CD4-positive, alpha-beta T cell (primary cell): ENCODE results near the gene PRKACG. TPM values are rescaled to one million over a fixed set of nuclear protein-coding genes. Genes with fewer than 3 reads are reported as not detected.

Source experiments
- ATAC-seq: fragments of 200-7000 bp; cut with Tn5 transposase; one replicate; pipeline ENCODE4 v1.10.0; 2022; ENCODE audit warnings: mild to moderate bottlenecking; ENCODE audit not compliant: poor library complexity
- CTCF ChIA-PET: fragments of 350-600 bp; sonication (Branson Sonifier 250); formaldehyde crosslinking; loops from one replicate; lab custom pipeline; 2021; ENCODE audit warnings: antibody characterized with exemption, inconsistent platforms; lab: Charles Lee
- POLR2A ChIA-PET: fragments of 350-600 bp; sonication (Branson Sonifier 250); formaldehyde crosslinking; loops from one replicate; lab custom pipeline; 2021; ENCODE audit warnings: antibody characterized with exemption, inconsistent platforms; lab: Charles Lee
- DNase-seq, 14 experiments: peaks; one replicate each; pipeline ENCODE4 v3.0.0-alpha.2; 2013 to 2020; ENCODE audit warnings: mixed read lengths in 2 of 14
- H3K27ac ChIP-seq, 2 donors: one replicate each; pipeline versions ENCODE4 v1.5.1 to v1.7.0; 2013; ENCODE audit warnings: low read length in 2 of 2, low read depth in 1 of 2, mild to moderate bottlenecking in 1 of 2
- H3K27me3 ChIP-seq, 2 experiments: 1 replicate in 1 of 2; 2 replicates in 1 of 2; pipeline versions ENCODE4 v1.6.1 to v1.7.0; 2013; ENCODE audit warnings: low read length in 2 of 2, control low read depth in 1 of 2, mild to moderate bottlenecking in 1 of 2, moderate library complexity in 1 of 2; ENCODE audit not compliant: insufficient read depth in 2 of 2, control insufficient read depth in 1 of 2
- H3K36me3 ChIP-seq: one replicate; pipeline ENCODE4 v1.6.1; 2013; ENCODE audit warnings: low read length, control low read depth; ENCODE audit not compliant: insufficient read depth
- H3K4me1 ChIP-seq: one replicate; pipeline ENCODE4 v1.6.1; 2013; ENCODE audit warnings: low read length, control low read depth; ENCODE audit not compliant: insufficient read depth
- H3K4me3 ChIP-seq: one replicate; pipeline ENCODE4 v1.5.1; 2013; ENCODE audit warnings: mild to moderate bottlenecking, low read length, moderate library complexity
- H3K9me3 ChIP-seq, 2 experiments: 1 replicate in 1 of 2; 2 replicates in 1 of 2; pipeline versions ENCODE4 v1.6.1 to v1.7.0; 2013; ENCODE audit warnings: low read length in 2 of 2, mild to moderate bottlenecking in 2 of 2, control low read depth in 1 of 2, moderate library complexity in 1 of 2; ENCODE audit not compliant: control insufficient read depth in 1 of 2, insufficient read depth in 1 of 2
- H3K27ac Mint-ChIP-seq: one replicate; pipeline ENCODE4 v1.8.0; 2020; ENCODE audit warnings: mixed read lengths
- H3K27me3 Mint-ChIP-seq: one replicate; pipeline ENCODE4 v1.8.0; 2021; ENCODE audit warnings: mixed read lengths
- H3K36me3 Mint-ChIP-seq: one replicate; pipeline ENCODE4 v1.8.0; 2021; ENCODE audit warnings: low read depth, mixed read lengths
- H3K4me1 Mint-ChIP-seq: one replicate; pipeline ENCODE4 v1.8.0; 2021; ENCODE audit warnings: low read depth, mixed read lengths
- H3K4me3 Mint-ChIP-seq: one replicate; pipeline ENCODE4 v1.8.0; 2020; ENCODE audit warnings: mild to moderate bottlenecking, mixed read lengths
- H3K9me3 Mint-ChIP-seq: one replicate; pipeline ENCODE4 v1.8.0; 2020; ENCODE audit warnings: mixed read lengths
- intact Hi-C, 2 experiments: fragments of 100-400 bp; cut with DNase I in 1 of 2; cut with micrococcal nuclease in 1 of 2; formaldehyde crosslinking; loops; one replicate each; pipeline versions ENCODE4 v1.15.1 to v1.9.0; 2023 to 2025; cut with DNase I, micrococcal nuclease
- polyA plus RNA-seq, 2 donors: library from polyadenylated mRNA; unstranded; fragments of 120-200 nt; gene quantifications; one replicate each; pipeline ENCODE4 v1.2.1, GENCODE V29; 2013
- total RNA-seq, 174 experiments: library from RNA in 2 of 174; stranded (reverse) in 2 of 174; gene quantifications; one replicate each; pipeline ENCODE4 v1.2.3 and lab custom pipeline; 2021 to 2026
- TF ChIP-seq, protein P1 (sequence below): fragments of 200-600 bp; IDR thresholded peaks from one replicate; pipeline ENCODE4 v1.8.0; 2022; ENCODE audit warnings: antibody characterized with exemption, mild to moderate bottlenecking

PRKACG gene
- total RNA-seq: not detected
- not detected for polyA plus RNA-seq (2013, experiment 1 of 2)
- polyA plus RNA-seq (2013, experiment 2 of 2): not detected
- total RNA-seq (lab: John Stamatoyannopoulos, UW): 0 to 0.06 (median 0) reads per million in 172 experiments

GRCh38 chr9:69014013-69014412 lies at the start of gene PRKACG:
TSS of gene PRKACG (minus strand) at chr9:69014113. CDS start at chr9:69014092, 21 bp downstream.
- intact Hi-C loops: no loop called here
- no peaks in the 10 kb centered on the region for H3K36me3 ChIP-seq
- H3K27ac ChIP-seq: no peak within 1 kb of the TSS
- TF ChIP-seq, protein P1, sequence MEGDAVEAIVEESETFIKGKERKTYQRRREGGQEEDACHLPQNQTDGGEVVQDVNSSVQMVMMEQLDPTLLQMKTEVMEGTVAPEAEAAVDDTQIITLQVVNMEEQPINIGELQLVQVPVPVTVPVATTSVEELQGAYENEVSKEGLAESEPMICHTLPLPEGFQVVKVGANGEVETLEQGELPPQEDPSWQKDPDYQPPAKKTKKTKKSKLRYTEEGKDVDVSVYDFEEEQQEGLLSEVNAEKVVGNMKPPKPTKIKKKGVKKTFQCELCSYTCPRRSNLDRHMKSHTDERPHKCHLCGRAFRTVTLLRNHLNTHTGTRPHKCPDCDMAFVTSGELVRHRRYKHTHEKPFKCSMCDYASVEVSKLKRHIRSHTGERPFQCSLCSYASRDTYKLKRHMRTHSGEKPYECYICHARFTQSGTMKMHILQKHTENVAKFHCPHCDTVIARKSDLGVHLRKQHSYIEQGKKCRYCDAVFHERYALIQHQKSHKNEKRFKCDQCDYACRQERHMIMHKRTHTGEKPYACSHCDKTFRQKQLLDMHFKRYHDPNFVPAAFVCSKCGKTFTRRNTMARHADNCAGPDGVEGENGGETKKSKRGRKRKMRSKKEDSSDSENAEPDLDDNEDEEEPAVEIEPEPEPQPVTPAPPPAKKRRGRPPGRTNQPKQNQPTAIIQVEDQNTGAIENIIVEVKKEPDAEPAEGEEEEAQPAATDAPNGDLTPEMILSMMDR: no peak
- H3K27me3 ChIP-seq: peaks cover 0 to 10% of the 10 kb centered on the region in 2 experiments
- no peak within 1 kb of the TSS for H3K4me3 Mint-ChIP-seq
- H3K9me3 ChIP-seq: peaks cover 0 to 7% of the 10 kb centered on the region in 2 experiments
- peaks cover 16% of the 10 kb centered on the region for H3K4me1 ChIP-seq
- no peaks in the 10 kb centered on the region for H3K36me3 Mint-ChIP-seq
- H3K27ac Mint-ChIP-seq: no peak within 1 kb of the TSS
- ATAC-seq: no peak
- H3K4me3 ChIP-seq: no peak within 1 kb of the TSS
- H3K4me1 Mint-ChIP-seq: peaks cover 20% of the 10 kb centered on the region
- ChIA-PET CTCF (no interaction called here), POLR2A (no interaction called here)
- no peak for DNase-seq
- H3K9me3 Mint-ChIP-seq: no peaks in the 10 kb centered on the region
- peaks cover 19% of the 10 kb centered on the region for H3K27me3 Mint-ChIP-seq

DNA sequence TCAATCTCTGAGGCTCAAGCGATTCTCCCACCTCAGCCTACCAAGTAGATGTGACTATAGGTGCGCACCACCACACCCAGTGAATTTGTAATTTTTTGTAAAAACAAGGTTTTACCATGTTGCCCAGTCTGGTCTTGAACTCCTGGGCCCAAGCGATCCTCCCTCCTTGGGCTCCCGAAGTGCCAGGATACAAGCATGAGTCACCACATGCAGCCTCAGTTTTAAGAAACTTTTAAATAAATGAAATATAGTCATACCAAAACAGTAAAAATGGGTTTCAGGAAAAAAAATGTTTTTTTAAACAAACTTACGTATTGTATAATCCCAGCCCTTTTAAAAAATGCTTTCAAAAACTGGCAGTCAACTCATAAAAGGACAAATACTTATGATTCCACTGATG lies 48.3 kb upstream of the PRKACG start:
- TF ChIP-seq, protein P1: no peak
- Mint-ChIP-seq H3K4me1 (no peaks in the 10 kb centered on the region), H3K9me3 (no peaks in the 10 kb centered on the region), H3K36me3 (peaks cover 82% of the 10 kb centered on the region), H3K4me3 (no peak overlapping the region), H3K27ac (no peak overlapping the region), H3K27me3 (no peaks in the 10 kb centered on the region)
- no peak overlapping the region for H3K27ac ChIP-seq
- no peaks in the 10 kb centered on the region for H3K9me3 ChIP-seq
- ChIA-PET CTCF (no interaction called here), POLR2A (no interaction called here)
- intact Hi-C loops: no loop called here
- ATAC-seq: no peak
- no peak overlapping the region for H3K4me3 ChIP-seq
- peaks cover 45% of the 10 kb centered on the region for H3K36me3 ChIP-seq
- no peak for DNase-seq
- H3K27me3 ChIP-seq: no peaks in the 10 kb centered on the region
- no peaks in the 10 kb centered on the region for H3K4me1 ChIP-seq

GRCh38 chr9:69060766-69061165 lies 46.9 kb upstream of the PRKACG start:
- Mint-ChIP-seq H3K36me3 (peaks cover 79% of the 10 kb centered on the region), H3K27ac (no peak overlapping the region), H3K27me3 (no peaks in the 10 kb centered on the region), H3K4me1 (no peaks in the 10 kb centered on the region), H3K4me3 (no peak overlapping the region), H3K9me3 (no peaks in the 10 kb centered on the region)
- Histone ChIP-seq H3K27me3 (no peaks in the 10 kb centered on the region), H3K9me3 (no peaks in the 10 kb centered on the region), H3K36me3 (peaks cover 43% of the 10 kb centered on the region), H3K4me3 (no peak overlapping the region), H3K27ac (no peak overlapping the region), H3K4me1 (no peaks in the 10 kb centered on the region)
- ChIA-PET POLR2A (no interaction called here), CTCF (no interaction called here)
- intact Hi-C loops: no loop called here
- no peak for DNase-seq
- TF ChIP-seq, protein P1: no peak
- no peak for ATAC-seq
